EH (cell line): ENCODE results near the gene SLC5A3.

Experiments used
- DNase-seq: peaks from one replicate; pipeline ENCODE4 v3.0.0-alpha.2; 2015; ENCODE audit warnings: low read depth

SLC5A3 gene

DNA sequence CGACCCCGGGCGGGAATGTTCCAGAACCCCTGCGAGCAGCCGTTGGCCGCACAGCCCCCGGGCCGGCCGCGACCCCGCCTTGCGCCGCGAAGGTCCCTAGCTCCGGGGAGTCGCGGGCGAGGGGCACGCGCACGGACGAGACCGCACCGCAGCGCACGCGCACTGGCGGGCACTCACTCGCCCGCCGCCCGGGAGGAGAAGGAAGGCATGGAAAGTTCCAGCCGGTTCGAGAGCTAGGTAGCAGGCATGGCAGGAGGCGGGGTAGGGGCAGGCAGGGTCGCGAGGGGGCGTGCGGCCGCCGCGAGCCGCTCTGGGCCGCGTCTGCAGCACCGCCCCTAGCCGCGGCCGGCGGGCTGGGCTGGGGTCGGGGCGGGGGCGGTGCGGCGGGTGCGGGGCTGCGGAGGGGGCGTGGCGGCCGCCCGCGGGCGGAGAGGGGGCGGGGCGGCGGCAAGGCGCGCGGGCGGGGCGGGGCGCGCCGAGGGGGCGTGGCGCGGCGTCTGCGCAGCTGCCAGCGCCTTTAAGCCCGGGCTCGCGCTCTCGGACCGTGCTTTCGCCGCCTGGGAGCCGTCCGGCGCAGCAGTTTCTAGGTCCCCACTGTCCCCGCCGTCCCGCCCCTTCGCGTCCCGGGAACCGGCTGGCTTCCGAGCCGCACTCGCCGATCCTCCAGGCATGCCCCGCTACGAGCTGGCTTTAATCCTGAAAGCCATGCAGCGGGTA lies at the start of gene SLC5A3, which contains the start of gene MRPS6:
SLC5A3 (plus strand) TSS at position 547 of the 717 bp plus-strand sequence. CDS start 21,621 bp downstream, outside the sequence.
MRPS6 (plus strand) TSS at position 547 of the 717 bp plus-strand sequence; CDS start at position 670, 123 bp downstream.
- peak; percentile 83 for DNase-seq

DNA sequence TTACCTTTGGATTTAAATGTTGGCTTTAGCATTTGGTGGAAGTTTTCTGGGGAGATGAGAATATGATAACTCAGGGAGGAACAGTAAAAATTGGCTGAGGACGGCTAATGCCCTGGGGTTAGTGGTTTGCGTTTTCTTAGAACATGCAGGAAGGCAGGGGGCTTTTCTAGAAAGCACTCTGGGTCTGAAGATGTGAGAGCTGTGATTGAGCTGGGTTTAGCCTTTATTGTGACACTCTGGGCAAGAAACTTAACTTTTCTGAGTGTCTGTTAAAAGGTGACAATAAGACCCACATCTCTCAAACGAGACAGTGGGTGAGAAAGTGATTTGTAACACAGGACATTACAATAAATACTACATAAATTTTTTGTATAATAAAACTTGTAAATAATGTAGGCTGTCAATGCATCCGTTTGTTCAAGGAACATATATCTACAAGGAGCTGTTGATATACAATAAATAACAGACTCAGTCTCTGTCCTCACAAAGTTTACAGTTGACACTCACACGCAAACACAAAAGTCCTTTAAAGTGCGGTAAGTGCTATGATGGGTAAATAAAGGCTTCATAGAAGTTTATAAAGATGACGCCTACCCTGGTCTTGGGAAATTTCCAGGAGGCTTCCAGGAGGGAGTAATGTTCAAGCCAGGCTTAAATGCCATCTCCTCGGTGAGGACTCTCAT lies 49.5 kb upstream of the SLC5A3 start:
- no peak for DNase-seq

DNA sequence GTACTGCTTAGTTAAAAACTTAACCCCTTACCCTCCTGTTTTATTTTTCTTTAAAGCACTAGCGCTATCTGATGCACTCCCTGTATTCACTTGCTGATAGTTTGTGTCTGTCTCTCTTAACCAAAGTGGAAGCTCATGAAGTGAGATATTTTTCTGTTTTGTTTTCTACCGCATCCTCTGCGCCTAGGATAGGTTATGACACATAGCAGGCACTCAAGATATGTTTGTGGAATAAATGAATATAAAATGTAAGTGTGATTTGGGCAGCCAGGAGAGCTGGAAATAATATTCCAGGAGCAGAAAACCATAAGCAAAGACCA lies 49.0 kb upstream of the SLC5A3 start:
- no peak for DNase-seq

DNA sequence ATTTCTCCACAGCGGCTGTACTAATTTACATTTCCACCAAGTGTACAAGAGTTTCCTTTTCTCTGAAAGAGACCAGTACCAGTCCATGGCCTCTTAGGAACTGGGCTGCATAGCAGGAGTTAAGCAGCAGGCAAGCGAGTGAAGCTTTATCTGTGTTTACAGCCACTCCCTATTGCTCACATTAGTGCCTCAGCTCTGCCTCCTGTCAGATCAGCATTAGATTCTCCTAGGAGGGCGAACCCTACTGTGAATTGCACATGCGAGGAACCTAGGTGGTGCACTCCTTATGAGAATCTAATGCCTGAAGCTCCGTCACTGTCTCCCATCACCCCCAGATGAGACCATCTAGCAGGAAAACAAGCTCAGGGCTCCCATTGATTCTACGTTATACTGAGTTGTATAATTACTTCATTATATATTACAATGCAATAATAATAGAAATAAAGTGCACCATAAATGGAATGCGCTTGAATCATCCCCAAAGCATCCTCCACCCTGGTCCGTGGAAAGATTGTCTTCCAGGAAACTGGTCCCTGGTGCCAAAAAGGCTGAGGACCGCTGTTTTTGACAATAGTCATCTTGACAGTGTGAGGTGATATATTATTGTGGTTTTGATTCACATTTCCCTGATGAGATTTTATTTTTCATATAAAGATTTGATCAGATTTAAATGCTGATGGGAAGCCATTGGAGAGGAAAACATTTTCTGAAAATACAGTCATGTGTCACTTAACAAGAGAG lies 45.5 kb upstream of the SLC5A3 start:
- peak; percentile 78 for DNase-seq

DNA sequence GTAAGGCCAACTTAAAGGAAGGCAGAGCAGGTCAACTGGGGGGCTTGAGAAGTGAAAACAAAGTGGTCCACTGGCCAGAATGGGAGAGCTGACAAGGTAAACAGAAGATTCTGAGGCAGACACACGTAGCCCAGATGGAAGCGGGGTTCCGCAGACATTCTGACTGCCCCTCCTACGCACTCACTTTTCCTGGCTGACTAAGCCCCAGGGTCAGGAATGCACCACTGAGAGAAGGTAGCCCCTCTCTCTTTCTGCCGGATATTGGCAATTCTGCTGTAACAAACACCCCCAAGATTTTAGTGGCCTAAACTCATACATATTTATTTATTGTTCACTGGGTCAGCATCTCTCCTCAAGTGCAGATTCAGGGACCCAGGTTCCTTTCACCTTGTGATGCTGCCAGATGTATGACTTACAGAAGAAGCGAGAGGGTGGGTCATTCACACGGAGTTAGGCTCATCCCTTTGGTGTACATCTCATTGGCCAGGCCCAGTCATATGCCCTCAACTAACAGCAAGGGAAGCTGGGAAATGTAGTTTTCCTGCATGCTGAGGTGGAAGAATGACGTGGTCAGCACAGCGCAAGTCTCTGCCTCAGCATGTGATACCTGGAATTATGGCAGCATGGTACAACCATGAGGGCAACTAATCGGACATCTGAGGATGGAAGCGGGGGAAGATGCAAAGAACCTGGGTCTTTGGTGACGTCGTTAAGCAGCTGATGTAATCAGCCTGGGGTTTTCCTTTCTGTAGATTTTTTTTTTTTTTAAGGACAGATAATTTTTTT lies 43.4 kb upstream of the SLC5A3 start:
- DNase-seq, result peak; percentile 77

DNA sequence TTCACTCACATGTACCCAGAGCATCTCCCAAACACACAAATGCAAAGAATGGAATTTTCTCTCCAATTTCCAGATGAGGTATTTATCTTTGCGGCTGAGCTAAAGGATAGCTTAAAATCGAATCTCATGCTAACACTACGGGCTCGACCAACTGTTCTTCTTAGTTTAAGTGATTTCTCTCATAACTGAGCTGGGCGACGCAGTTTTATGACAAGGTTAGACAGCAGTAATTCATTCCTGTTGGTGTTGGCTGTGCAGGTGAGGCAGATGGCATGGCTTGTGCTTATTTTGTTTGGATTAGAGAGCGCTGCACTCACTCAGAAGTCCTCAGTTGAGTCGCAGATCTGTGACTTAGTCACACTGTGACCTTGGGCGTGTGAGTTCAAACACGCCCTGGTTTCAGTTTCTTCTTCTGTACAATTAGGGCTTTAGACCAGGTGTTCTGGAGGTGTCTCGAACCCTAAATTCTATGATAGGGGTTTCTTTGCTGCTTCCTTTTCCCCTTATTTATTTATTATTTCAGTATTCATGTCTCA lies 41.5 kb upstream of the SLC5A3 start:
- no peak for DNase-seq

DNA sequence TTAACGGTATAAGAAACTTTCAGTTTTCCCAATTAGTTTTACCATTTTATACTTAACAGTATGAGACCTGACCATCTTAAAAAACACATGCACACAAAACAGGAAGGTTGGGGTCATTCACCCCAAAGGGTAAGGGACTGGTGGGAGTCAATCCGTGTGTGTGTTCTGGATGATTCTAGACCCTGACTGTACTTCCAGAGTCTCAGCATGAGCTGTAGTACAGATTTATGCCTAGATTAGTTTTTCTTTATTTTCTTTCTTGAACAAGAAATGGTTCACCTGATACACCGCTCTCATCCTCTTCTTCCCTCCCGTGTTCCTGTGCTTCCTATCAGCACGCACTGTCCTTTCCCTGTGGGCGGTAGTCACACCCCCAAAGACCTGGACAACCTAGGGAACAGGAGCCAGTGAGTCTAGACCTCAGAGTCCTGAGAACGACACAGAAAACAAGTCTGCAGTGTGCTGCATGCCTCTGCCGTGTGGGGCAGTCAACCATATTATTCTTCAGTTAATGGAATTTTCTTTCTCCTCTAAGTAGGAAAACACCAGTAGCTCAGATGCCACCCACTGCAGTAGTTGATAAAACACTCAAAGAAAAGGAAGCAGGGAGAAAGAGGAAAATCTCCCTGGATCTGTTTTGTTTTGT lies 38.9 kb upstream of the SLC5A3 start:
- DNase-seq, result no peak

DNA sequence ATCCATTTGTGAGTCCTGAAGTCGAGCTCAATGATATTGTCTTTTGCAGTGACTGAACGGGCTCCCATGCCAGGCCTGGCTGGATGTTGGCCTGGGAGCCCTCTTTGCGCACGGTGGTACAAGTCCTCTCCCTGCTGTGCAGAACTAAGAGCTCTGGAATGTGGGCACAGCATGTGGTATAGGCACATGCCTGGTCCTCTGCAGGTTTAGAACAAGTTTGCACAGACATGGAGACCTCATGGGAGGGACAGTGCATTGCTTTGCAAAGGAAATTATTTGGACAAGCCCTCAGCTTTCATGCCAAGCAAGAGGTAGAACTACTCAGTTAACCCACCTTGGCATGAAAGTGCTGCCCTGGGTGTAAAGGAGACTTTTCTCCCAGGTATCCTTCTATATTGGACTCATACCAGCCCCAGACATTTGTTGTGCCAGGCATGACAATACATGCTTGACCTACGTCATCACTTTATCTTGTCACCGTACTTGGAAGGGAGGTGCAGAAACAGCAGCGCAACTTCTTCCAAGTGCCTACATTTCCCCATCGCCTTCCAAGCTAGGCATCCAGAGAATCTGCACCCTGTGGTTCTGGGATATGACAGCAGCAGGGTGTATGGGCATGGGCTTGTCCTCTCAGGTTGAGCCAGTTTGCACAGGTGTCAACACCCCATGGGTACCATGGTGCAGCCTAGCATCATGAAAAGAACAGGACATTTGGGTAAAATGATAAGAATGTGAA lies 37.6 kb upstream of the SLC5A3 start:
- no peak for DNase-seq

DNA sequence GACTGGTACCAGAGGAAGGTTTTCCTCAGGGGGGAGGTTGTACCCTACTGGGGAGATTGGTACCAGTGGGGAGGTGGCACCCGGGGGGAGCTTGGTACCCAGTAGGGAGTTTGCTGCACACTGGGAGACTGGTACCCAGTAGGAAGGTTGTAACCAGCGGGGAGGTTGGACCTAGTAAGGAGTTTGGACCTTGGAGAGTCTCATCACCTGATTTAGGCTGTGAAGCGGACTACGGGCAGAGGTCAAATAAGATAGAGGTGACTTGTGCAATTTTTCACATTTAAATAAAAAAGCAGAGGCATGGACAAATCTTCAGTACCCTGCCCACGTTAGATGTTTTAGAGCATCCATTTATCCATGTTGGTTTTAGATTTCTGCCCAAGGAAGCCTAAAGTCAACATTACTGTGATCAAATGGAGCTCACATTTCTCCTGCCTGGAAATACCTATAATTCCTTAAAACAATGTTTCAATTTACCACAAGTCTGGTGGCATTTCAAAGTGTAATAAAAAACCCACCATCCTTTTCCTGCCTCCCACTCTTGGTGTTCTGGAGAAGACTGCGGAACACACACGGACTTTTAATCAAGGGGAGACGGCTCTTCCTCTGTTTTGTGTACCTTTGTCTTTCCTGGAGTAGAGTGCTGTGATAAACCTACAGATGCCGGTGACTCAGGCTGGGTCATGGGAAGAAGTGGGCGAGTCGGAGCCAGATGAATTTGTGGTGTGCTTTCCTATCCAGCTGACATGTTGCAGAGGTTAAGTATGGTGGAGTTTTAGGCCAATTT lies 36.2 kb upstream of the SLC5A3 start:
- DNase-seq, result peak; percentile 46

DNA sequence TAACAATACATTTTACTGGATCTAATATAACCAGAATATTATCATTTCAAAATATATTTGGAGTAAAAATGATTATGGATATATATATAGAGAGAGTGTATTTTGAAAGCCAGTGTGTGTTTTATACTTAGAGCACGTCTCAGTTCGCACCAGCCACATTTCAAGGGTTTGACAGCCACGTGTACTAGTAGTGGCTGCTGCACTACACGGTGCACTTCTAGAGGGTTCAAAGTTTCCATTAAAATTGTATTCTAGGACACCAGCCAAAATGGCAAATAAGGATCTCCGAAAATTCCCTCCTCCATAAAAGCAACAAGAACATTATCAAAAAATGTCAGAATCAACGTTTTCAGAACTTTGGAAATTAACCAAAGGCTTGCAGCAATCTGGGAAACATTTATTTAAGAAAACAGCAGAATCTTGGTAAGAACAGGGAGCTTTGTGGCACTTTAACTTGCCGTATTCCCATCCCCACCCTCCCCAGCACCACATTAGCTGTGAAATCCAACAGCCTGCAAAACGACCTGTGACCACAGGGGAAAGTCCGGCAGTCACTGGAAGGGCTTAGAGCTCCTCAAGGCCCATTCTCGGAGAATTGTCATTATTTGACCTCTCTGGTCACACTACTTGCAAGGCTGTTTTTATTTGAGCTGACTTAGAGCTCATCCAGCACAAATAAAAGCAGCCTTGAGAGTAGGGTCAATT lies 33.5 kb upstream of the SLC5A3 start:
- no peak for DNase-seq

DNA sequence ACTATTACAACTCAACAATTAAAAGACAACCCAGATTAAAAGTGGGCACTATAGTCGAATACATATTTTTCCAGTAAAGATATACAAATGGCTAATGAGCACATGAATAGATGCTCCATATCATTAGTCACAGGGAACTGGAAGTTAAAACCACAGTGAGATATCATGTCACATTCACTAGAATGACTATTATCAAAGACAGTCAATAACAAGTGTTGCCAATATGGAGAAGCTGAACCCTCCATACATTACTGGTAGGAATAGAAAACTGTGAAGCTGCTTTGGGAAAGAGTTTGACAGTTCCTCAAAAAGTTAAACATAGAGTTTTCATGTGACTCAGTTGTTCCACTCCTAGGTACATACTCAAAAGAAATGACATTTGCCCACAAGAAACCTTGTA lies 30.6 kb upstream of the SLC5A3 start:
- no peak for DNase-seq

DNA sequence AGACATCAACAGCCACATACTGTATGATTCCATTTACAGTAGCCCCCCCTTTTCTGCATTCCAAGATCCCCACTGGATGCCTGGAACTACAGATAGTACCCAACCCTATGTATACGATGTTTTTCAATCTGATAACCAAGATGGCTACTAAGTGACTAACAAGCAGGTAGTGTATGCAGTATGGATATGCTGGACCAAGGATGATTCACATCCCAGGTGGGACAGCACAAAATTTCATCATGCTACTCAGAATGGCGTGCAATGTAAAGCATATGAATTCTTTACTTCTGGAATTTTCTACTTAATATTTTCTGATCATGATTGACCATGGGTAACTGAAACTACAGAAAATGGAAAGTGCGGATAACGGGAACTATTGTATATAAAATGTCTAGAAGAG lies 30.0 kb upstream of the SLC5A3 start:
- no peak for DNase-seq

DNA sequence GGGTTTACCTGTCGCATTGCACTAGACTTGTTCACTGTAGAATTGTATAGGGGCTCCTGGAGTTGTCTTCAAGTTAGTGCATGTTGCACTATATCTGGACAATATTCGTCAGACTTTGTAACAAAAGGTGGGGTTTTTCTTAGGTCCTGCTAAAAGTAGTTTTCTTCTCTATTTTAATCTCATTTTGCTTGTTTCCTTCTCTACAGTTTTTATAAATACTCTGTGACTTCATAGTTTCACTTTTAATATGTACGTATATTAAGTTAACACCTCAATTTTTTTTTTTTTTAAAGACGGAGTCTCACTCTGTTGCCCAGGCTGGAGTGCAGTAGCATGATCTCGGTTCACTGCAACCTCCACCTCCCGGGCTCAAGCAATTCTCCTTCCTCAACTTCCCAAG lies 26.5 kb upstream of the SLC5A3 start:
- no peak for DNase-seq

DNA sequence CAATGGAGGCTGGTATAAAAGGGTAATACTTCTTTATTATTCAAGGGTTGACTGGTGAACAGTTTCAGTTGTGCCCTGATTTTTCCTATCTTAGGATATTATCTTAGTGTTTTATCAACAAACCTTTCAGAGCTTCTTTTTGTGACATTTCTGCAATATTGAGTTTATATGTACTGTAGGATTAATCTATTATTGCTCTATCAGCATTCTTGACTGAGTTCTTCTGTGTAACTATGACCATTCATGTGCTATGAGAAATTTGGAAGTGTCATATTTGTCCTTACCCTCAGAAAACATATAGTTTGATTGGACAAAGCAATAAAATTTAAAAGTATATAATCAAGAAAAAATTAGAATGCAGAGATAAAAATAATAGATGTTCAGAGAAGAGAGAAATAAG lies 25.5 kb upstream of the SLC5A3 start:
- DNase-seq, result no peak

DNA sequence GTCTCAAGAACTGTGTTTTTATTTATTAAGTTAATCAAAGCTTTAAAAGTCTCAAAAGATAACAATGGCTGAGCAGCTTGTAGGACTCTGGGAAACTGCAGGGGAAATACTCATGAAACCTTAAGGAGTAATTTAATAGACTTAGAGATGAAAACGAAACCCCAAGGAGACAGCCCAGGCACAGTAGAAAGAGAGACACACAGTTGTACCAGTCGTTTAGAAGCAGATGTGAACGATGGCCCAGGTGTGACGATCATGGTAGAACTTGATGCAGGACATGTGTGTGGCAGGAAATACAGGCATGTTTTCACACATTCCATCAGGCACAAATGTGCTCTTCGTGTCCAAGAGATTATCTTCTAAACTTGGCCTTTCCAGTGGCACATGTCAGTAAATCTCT lies 21.2 kb upstream of the SLC5A3 start:
- no peak for DNase-seq

DNA sequence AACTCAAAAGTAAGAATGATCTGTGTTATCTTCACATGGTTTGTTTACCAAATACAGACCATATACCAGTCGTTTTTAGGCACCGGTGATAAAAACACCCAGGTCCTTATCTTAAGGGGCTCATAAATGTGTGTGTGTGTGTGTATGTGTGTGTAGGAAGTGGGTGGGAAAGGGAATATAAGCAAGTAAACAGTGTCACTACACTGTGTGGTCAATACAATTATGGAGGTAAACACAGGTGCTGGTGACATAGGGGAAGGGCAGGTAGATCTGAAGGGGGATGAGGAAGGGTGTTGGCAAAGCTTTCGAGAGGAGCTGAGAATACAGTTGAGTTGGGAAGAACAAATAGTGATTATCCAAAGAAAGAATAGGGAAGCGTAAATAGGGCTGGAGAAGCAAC lies 19.1 kb upstream of the SLC5A3 start:
- DNase-seq, result no peak

DNA sequence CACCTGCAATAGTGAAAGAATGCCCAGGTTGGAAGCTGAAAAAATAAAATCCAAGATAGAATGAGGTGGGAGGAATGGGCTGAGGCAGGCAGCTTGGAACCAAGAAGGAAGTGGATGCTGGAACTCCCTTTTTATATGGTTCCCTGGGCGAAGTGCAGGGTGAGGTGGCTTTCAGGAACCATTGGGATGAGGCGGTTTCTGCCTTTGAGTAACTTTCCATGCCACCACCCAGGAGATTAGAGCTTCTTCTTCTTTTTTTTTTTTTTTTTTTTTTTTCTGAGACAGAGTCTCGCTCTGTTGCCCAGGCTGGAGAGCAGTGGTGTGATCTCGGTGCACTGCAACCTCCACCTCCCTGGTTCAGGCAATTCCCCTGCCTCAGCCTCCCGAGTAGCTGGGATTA lies 17.8 kb upstream of the SLC5A3 start:
- no peak for DNase-seq

DNA sequence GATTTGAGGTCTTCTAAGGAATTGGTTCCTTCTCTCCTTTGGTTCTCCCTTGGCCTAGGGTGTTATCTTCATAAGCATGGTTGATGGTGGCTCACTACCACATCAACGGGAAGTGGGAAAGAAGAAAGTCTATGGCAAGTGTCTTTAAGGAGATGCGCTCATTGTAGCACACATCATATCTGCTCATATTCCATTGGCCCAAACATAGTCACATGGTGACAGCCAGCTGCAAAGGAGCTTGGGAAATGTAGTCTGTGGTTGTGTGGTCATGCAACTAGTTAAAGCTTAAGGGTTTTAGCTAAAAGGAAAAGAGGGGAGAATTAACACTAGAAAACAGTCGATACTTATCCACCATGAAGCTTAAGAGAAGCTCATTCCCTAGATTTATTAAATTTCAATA lies 11.4 kb upstream of the SLC5A3 start:
- DNase-seq, result peak; percentile 32

DNA sequence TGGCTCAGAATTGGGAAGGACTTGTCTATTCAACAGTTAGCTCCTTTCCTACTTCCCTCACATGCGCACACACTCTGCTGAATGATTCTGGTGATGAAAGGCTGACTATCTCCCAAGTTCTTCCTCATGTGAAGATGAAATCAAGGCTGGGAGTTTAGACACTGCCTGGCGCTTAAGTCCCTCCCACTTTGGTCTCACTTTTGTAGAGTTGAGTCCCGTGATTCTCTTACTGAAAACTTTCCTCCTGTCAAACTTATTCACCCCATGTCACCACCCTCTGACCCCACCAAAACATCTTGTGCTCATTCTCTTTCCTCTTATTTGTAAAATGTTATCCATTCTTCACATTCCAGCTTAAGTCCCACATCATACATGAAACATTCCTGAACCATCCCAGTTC lies 8.4 kb upstream of the SLC5A3 start:
- peak; percentile 52 for DNase-seq
